ENCODE results near the gene RORB.
"Not testable (repeated sequence)": the region's sequence is repeated elsewhere in the genome, so short reads cannot be mapped to it uniquely, and the experiment has no call there.

The RORB gene

DNA sequence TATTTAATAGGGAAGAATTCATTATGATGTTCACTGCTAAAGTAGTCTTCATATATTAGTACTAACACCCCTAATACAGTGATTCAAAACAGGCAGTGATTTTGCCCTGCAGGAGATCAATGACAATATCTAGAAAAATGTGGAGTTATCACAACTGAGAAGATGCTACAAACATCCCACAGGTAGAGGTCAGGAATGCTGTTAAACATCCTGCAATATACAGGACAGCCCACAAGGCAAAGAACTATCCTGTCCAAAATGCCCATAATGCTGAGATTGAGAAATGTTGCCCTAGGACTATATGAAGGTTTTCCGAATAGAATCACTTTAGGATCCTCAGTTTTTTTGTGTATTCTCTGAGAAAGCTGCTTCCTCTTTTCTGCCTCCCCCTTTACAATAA, 15.3 kb downstream of the RORB start:
- Histone ChIP-seq H3K9me3 (ENCODE audit: control insufficient read depth, low read length) (no peaks in the 10 kb centered on the region), H3K4me1 (ENCODE audit: control insufficient read depth, insufficient read depth, low read length, poor library complexity, severe bottlenecking) (no peaks in the 10 kb centered on the region), H3K27ac (ENCODE audit: low read depth, low read length, severe bottlenecking) (no peak overlapping the region), H3K36me3 (ENCODE audit: control insufficient read depth, insufficient read depth, low read length) (no peaks in the 10 kb centered on the region), H3K4me3 (ENCODE audit: extremely low read depth, insufficient read depth, low read length, poor library complexity, severe bottlenecking) (no peak overlapping the region)
- 83% methylated on average over 1 of the region's 1 CpG; no CpG with 5 or more reads in 1 of the 2 experiments for WGBS, 2 experiments (ENCODE audit: insufficient coverage in 2 of 2)

- H3K36me3 ChIP-seq (ENCODE audit: control insufficient read depth, insufficient read depth, low read length): no peaks in the 10 kb centered on the region
- H3K4me1 ChIP-seq (ENCODE audit: control insufficient read depth, insufficient read depth, low read length, poor library complexity, severe bottlenecking): no peaks in the 10 kb centered on the region
- H3K4me3 ChIP-seq (ENCODE audit: extremely low read depth, insufficient read depth, low read length, poor library complexity, severe bottlenecking): no peak overlapping the region
- no peak overlapping the region for H3K27ac ChIP-seq (ENCODE audit: low read depth, low read length, severe bottlenecking)
- WGBS, 2 experiments (ENCODE audit: insufficient coverage in 2 of 2): no CpG with 5 or more reads among the region's 4 CpGs
- no peaks in the 10 kb centered on the region for H3K9me3 ChIP-seq (ENCODE audit: control insufficient read depth, low read length)
These were observed 16.1 kb downstream of the RORB start for GRCh38 chr9:74513221-74513620.

DNA sequence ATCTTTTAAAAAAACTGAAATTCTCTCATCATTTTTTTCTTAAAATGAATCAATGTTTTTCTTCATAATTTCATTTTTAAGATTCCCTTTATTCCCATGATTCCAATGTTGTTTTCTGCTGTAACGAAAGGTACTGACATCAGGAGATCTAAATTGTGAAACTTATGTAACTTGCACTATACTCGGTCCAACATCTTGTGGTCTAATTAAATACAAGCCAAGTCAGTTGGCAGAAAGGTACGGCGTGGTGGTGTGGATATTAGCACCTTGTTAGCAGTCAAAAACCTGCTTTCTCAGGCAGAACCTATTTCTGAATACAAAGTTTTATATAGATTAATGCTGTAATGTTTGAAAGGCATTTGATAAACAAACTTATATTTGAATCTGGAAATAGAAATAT, 20.1 kb downstream of the RORB start:
- Histone ChIP-seq H3K9me3 (ENCODE audit: control insufficient read depth, low read length) (no peaks in the 10 kb centered on the region), H3K4me3 (ENCODE audit: extremely low read depth, insufficient read depth, low read length, poor library complexity, severe bottlenecking) (no peak overlapping the region), H3K4me1 (ENCODE audit: control insufficient read depth, insufficient read depth, low read length, poor library complexity, severe bottlenecking) (no peaks in the 10 kb centered on the region), H3K36me3 (ENCODE audit: control insufficient read depth, insufficient read depth, low read length) (no peaks in the 10 kb centered on the region), H3K27ac (ENCODE audit: low read depth, low read length, severe bottlenecking) (no peak overlapping the region)
- WGBS, 2 experiments (ENCODE audit: insufficient coverage in 2 of 2): no CpG with 5 or more reads among the region's 4 CpGs

DNA sequence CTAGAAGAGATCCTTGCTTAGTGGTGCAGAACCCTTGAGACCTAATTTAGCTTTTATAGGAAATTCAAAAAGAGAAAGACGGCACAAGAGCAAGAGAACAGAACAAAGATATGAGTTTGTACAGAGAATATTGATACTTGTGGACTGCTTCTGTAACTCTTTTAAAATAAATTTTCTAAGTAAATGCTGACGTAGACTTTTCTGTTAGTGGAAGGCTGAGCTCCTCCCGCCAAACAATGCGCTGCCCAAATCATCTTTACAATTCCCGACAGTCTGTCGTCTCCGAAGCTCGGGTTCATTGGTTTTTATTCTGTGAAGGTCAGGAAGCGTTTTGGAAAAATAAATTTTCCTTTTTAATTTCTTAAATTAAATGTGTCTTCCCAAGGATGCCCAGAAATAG, 22.3 kb downstream of the RORB start:
- Histone ChIP-seq H3K36me3 (ENCODE audit: control insufficient read depth, insufficient read depth, low read length) (no peaks in the 10 kb centered on the region), H3K4me3 (ENCODE audit: extremely low read depth, insufficient read depth, low read length, poor library complexity, severe bottlenecking) (no peak overlapping the region), H3K27ac (ENCODE audit: low read depth, low read length, severe bottlenecking) (no peak overlapping the region), H3K9me3 (ENCODE audit: control insufficient read depth, low read length) (no peaks in the 10 kb centered on the region), H3K4me1 (ENCODE audit: control insufficient read depth, insufficient read depth, low read length, poor library complexity, severe bottlenecking) (no peaks in the 10 kb centered on the region)
- 63% methylated on average over 1 of the region's 9 CpGs; no CpG with 5 or more reads in 1 of the 2 experiments for WGBS, 2 experiments (ENCODE audit: insufficient coverage in 2 of 2)

- H3K36me3 ChIP-seq (ENCODE audit: control insufficient read depth, insufficient read depth, low read length): no peaks in the 10 kb centered on the region
- H3K27ac ChIP-seq (ENCODE audit: low read depth, low read length, severe bottlenecking): no peak overlapping the region
- no peak overlapping the region for H3K4me3 ChIP-seq (ENCODE audit: extremely low read depth, insufficient read depth, low read length, poor library complexity, severe bottlenecking)
- no CpG with 5 or more reads among the region's 1 CpG for WGBS, 2 experiments (ENCODE audit: insufficient coverage in 2 of 2)
- no peaks in the 10 kb centered on the region for H3K4me1 ChIP-seq (ENCODE audit: control insufficient read depth, insufficient read depth, low read length, poor library complexity, severe bottlenecking)
- no peaks in the 10 kb centered on the region for H3K9me3 ChIP-seq (ENCODE audit: control insufficient read depth, low read length)
These were observed 23.9 kb downstream of the RORB start for GRCh38 chr9:74521009-74521408.

DNA sequence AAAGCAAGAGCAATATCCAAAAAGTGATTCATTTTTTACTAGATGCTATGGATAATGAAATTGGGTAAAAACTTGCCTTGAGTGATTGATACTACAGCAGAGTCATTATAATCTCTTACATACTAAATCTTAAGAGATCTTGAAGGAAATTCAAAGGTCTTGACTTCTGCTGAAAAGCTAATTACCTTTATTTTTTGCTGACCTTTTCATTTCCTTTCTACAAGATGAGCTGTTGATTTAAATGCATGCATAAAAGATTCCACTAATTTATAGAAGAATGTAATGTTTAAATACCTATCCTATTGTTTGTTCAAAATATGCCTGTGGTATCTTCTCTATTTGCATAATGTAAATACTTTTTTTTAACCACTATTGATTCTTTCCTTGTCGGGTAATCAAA, 27.2 kb downstream of the RORB start:
- Histone ChIP-seq H3K4me1 (ENCODE audit: control insufficient read depth, insufficient read depth, low read length, poor library complexity, severe bottlenecking) (no peaks in the 10 kb centered on the region), H3K9me3 (ENCODE audit: control insufficient read depth, low read length) (no peaks in the 10 kb centered on the region), H3K36me3 (ENCODE audit: control insufficient read depth, insufficient read depth, low read length) (no peaks in the 10 kb centered on the region), H3K4me3 (ENCODE audit: extremely low read depth, insufficient read depth, low read length, poor library complexity, severe bottlenecking) (no peak overlapping the region), H3K27ac (ENCODE audit: low read depth, low read length, severe bottlenecking) (no peak overlapping the region)
- no CpG with 5 or more reads among the region's 1 CpG for WGBS, 2 experiments (ENCODE audit: insufficient coverage in 2 of 2)

DNA sequence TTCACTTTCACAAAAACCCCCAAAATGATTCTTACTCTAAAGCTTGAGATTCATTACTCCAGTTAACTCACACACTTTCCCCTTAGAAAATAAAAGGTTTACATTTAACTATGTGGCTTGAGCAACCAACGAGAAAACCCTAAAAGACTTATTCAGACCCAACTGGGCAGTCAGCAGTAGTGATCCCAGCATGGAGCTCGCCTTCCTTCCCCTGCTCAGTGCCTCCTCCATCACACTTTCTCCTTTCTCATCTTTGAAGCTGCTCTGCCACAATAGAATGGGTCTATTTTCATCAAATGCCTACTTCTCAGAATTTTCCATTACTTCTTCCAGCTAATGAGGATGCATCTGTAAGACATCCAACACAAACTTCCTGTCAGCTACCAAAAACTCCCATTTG, 29.1 kb downstream of the RORB start:
- Histone ChIP-seq H3K4me3 (ENCODE audit: extremely low read depth, insufficient read depth, low read length, poor library complexity, severe bottlenecking) (no peak overlapping the region), H3K36me3 (ENCODE audit: control insufficient read depth, insufficient read depth, low read length) (no peaks in the 10 kb centered on the region), H3K4me1 (ENCODE audit: control insufficient read depth, insufficient read depth, low read length, poor library complexity, severe bottlenecking) (no peaks in the 10 kb centered on the region), H3K9me3 (ENCODE audit: control insufficient read depth, low read length) (no peaks in the 10 kb centered on the region), H3K27ac (ENCODE audit: low read depth, low read length, severe bottlenecking) (no peak overlapping the region)
- 67 to 82% methylated on average over 2 of the region's 2 CpGs for WGBS, 2 experiments (ENCODE audit: insufficient coverage in 2 of 2)

DNA sequence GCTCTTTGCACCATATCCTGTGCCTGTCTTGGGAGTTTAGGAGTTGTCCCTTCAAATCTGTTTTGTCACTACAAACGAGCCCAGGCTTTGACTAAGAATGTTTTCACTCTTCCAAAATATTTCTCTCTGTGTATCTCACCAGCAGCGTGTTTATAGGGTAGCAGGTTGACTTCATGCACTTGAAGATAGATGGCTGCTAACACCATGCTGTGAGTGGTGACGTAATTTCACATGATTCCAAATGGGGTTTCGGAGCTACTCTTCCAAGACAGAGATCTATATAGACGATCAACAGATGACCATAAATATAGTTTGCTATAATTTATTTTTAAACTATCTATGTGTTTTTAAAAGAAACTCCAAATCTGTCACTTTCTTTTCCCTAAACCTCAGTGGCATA, 30.6 kb downstream of the RORB start:
- 69 to 92% methylated on average over 2 of the region's 5 CpGs for WGBS, 2 experiments (ENCODE audit: insufficient coverage in 2 of 2)
- Histone ChIP-seq H3K27ac (ENCODE audit: low read depth, low read length, severe bottlenecking) (no peak overlapping the region), H3K4me3 (ENCODE audit: extremely low read depth, insufficient read depth, low read length, poor library complexity, severe bottlenecking) (no peak overlapping the region)

GRCh38 chr9:74528207-74528606, 31.1 kb downstream of the RORB start:
- H3K4me1 ChIP-seq (ENCODE audit: control insufficient read depth, insufficient read depth, low read length, poor library complexity, severe bottlenecking): no peaks in the 10 kb centered on the region
- 90 to 100% methylated on average over 3 to 5 of the region's 6 CpGs for WGBS, 2 experiments (ENCODE audit: insufficient coverage in 2 of 2)
- no peaks in the 10 kb centered on the region for H3K9me3 ChIP-seq (ENCODE audit: control insufficient read depth, low read length)
- no peaks in the 10 kb centered on the region for H3K36me3 ChIP-seq (ENCODE audit: control insufficient read depth, insufficient read depth, low read length)
- H3K27ac ChIP-seq (ENCODE audit: low read depth, low read length, severe bottlenecking): no peak overlapping the region
- H3K4me3 ChIP-seq (ENCODE audit: extremely low read depth, insufficient read depth, low read length, poor library complexity, severe bottlenecking): no peak overlapping the region

More for the DNA sequence above, 30.6 kb downstream of the RORB start:
- Histone ChIP-seq H3K36me3 (ENCODE audit: control insufficient read depth, insufficient read depth, low read length) (no peaks in the 10 kb centered on the region), H3K4me1 (ENCODE audit: control insufficient read depth, insufficient read depth, low read length, poor library complexity, severe bottlenecking) (no peaks in the 10 kb centered on the region), H3K9me3 (ENCODE audit: control insufficient read depth, low read length) (no peaks in the 10 kb centered on the region)

- not testable (repeated sequence) for H3K4me3 ChIP-seq (ENCODE audit: extremely low read depth, insufficient read depth, low read length, poor library complexity, severe bottlenecking); H3K4me1 ChIP-seq (ENCODE audit: control insufficient read depth, insufficient read depth, low read length, poor library complexity, severe bottlenecking); H3K36me3 ChIP-seq (ENCODE audit: control insufficient read depth, insufficient read depth, low read length); H3K27ac ChIP-seq (ENCODE audit: low read depth, low read length, severe bottlenecking); H3K9me3 ChIP-seq (ENCODE audit: control insufficient read depth, low read length)
- 86 to 100% methylated on average over 2 to 4 of the region's 8 CpGs for WGBS, 2 experiments (ENCODE audit: insufficient coverage in 2 of 2)
These were observed 33.3 kb downstream of the RORB start for GRCh38 chr9:74530458-74530857.

DNA sequence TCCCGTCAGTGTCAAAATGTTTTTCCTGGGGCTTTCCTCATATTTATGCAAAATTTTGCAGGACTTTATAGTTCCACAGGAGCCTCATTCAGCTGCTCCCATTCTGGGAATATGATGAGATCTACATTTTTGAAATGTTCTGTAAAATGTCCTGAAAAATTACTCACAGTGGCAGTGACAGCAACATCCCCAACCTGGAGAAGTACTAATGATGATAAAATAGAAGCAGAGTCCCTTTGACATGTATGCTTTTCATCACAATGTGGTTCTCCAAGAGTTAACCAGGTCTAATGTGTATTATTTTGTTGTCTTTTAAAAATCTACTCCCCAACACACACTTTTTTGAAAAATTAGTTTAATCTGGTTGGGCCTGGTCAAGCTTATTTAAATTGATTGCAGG, 36.1 kb downstream of the RORB start:
- Histone ChIP-seq H3K4me3 (ENCODE audit: extremely low read depth, insufficient read depth, low read length, poor library complexity, severe bottlenecking) (no peak overlapping the region), H3K27ac (ENCODE audit: low read depth, low read length, severe bottlenecking) (no peak overlapping the region), H3K4me1 (ENCODE audit: control insufficient read depth, insufficient read depth, low read length, poor library complexity, severe bottlenecking) (no peaks in the 10 kb centered on the region), H3K9me3 (ENCODE audit: control insufficient read depth, low read length) (no peaks in the 10 kb centered on the region), H3K36me3 (ENCODE audit: control insufficient read depth, insufficient read depth, low read length) (no peaks in the 10 kb centered on the region)
- WGBS, 2 experiments (ENCODE audit: insufficient coverage in 2 of 2): 83 to 86% methylated on average over 1 of the region's 1 CpG

GRCh38 chr9:74534841-74535240, 37.7 kb downstream of the RORB start:
- Histone ChIP-seq H3K9me3 (ENCODE audit: control insufficient read depth, low read length) (no peaks in the 10 kb centered on the region), H3K4me3 (ENCODE audit: extremely low read depth, insufficient read depth, low read length, poor library complexity, severe bottlenecking) (no peak overlapping the region), H3K27ac (ENCODE audit: low read depth, low read length, severe bottlenecking) (no peak overlapping the region), H3K4me1 (ENCODE audit: control insufficient read depth, insufficient read depth, low read length, poor library complexity, severe bottlenecking) (no peaks in the 10 kb centered on the region), H3K36me3 (ENCODE audit: control insufficient read depth, insufficient read depth, low read length) (no peaks in the 10 kb centered on the region)
- WGBS, 2 experiments (ENCODE audit: insufficient coverage in 2 of 2): 96 to 100% methylated on average over 3 of the region's 3 CpGs

Measured in mesodermal cell (in vitro differentiated cells).